B cell (primary cell): ENCODE data around the gene FAM118A.

Experiments used
- EZH2 ChIP-seq: IDR thresholded peaks from 2 replicates; pipeline ENCODE4 v1.6.1; 2012; ENCODE audit warnings: borderline replicate concordance, low read depth, mild to moderate bottlenecking, moderate library complexity, low read length; ENCODE audit not compliant: insufficient read depth, poor library complexity, severe bottlenecking
- TF ChIP-seq, protein P1 (sequence below): fragments of 200-600 bp; IDR thresholded peaks from one replicate; pipeline ENCODE4 v1.8.0; 2022; ENCODE audit warnings: antibody characterized with exemption, mild to moderate bottlenecking

DNA sequence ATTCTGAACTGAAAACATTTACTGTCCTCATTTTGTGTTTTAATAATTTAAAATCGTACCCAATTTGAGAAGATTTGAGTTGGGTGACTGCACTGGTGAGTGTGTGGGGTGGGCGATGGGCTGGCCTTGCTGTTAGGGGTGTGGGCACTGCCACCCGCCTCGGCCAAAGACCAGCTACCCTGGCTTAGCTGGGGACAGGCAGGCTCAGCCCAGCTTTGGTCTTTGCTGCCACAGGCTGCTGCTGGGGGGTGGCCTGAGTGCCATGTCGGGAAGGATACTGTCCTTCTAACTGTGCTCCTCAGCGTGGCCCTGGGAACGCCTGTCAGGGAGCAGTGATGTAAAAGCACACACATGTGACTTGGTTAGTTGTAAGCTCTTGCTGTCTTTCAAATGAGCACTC, 22.3 kb downstream of the FAM118A start:
- TF ChIP-seq, protein P1, sequence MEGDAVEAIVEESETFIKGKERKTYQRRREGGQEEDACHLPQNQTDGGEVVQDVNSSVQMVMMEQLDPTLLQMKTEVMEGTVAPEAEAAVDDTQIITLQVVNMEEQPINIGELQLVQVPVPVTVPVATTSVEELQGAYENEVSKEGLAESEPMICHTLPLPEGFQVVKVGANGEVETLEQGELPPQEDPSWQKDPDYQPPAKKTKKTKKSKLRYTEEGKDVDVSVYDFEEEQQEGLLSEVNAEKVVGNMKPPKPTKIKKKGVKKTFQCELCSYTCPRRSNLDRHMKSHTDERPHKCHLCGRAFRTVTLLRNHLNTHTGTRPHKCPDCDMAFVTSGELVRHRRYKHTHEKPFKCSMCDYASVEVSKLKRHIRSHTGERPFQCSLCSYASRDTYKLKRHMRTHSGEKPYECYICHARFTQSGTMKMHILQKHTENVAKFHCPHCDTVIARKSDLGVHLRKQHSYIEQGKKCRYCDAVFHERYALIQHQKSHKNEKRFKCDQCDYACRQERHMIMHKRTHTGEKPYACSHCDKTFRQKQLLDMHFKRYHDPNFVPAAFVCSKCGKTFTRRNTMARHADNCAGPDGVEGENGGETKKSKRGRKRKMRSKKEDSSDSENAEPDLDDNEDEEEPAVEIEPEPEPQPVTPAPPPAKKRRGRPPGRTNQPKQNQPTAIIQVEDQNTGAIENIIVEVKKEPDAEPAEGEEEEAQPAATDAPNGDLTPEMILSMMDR, result no peak
- TF ChIP-seq EZH2, result no peak
